ENCODE results near the gene ZNF689. TPM values are rescaled to one million over a fixed set of nuclear protein-coding genes. Genes with fewer than 3 reads are reported as not detected.
"Not testable (repeated sequence)": the region's sequence is repeated elsewhere in the genome, so short reads cannot be mapped to it uniquely, and the experiment has no call there.

ZNF689 gene
- total RNA-seq, 1 experiment from 2014 or later = 11.7 TPM

- H3K9me3 ChIP-seq = no peaks in the 10 kb centered on the region
- H3K36me3 ChIP-seq (ENCODE audit: control insufficient read depth, insufficient read depth, low read length) = no peaks in the 10 kb centered on the region
- TSS peak; percentile 96 for BruUV-seq (replicated peaks)
- no peaks in the 10 kb centered on the region for H3K4me1 ChIP-seq
- Mint-ChIP-seq H3K27ac (ENCODE audit: unreplicated experiment) (peak overlapping the region; percentile 95), H3K4me3 (ENCODE audit: unreplicated experiment) (peak overlapping the region; percentile 93), H3K36me3 (ENCODE audit: insufficient read depth, unreplicated experiment) (peaks cover 9% of the 10 kb centered on the region), H3K4me1 (ENCODE audit: low read depth, unreplicated experiment) (no peaks in the 10 kb centered on the region), H3K27me3 (ENCODE audit: insufficient read depth, unreplicated experiment) (no peaks in the 10 kb centered on the region), H3K9me3 (ENCODE audit: unreplicated experiment) (no peaks in the 10 kb centered on the region)
- no peak for DNase-seq
- peak overlapping the region; percentile 66 for H3K4me3 ChIP-seq (ENCODE audit: low read depth, low read length)
- H3K27me3 ChIP-seq (replicated peaks; ENCODE audit: control insufficient read depth, insufficient read depth, low read length) = no peaks in the 10 kb centered on the region
- no peak for TF ChIP-seq CTCF (IDR thresholded peaks at IDR 0.05; ENCODE audit: insufficient read depth in 1 of 2, low read depth in 1 of 2, low read length in 1 of 2, severe bottlenecking in 1 of 2, unreplicated experiment in 1 of 2)
- intact Hi-C loops (cut with micrococcal nuclease; ENCODE audit: unreplicated experiment) = loop anchor here (5.0 kb wide), 1 partner anchor 36 kb away; no protein-coding TSS in a partner anchor
- CTCF ChIA-PET = interaction anchor here (1.0 to 1.3 kb wide), 3 partner anchors 17 to 203 kb away, joined by 4 to 10 read pairs (median 8); partner anchors contain the start of genes DCTPP1, FBRS and PRR14
- POLR2A ChIA-PET = interaction anchor here (0.6 to 1.4 kb wide), 10 partner anchors 18 to 216 kb away, joined by 4 to 10 read pairs (median 5); partner anchors contain the start of genes DCTPP1, PRR14, ZNF688 and ZNF689
Observed at GRCh38 chr16:30633526-30633925, 23.3 kb upstream of the ZNF689 start.

GRCh38 chr16:30632454-30632853 is 22.3 kb upstream of the ZNF689 start:
- H3K36me3 Mint-ChIP-seq (ENCODE audit: insufficient read depth, unreplicated experiment) = not testable (repeated sequence)
- CTCF ChIA-PET = interaction anchor here (1.1 to 1.3 kb wide), 2 partner anchors 18 to 203 kb away, joined by 3 to 4 read pairs; partner anchors contain the start of genes DCTPP1 and PRR14

GRCh38 chr16:30628628-30629540 is 18.7 kb upstream of the ZNF689 start:
- H3K4me3 Mint-ChIP-seq (ENCODE audit: unreplicated experiment) = no peak overlapping the region
- POLR2A ChIA-PET = interaction anchor here (1.0 kb wide), 1 partner anchor 94 kb away, joined by 5 read pairs; the partner anchor contains the start of gene ZNF747
- H3K4me3 ChIP-seq (ENCODE audit: low read depth, low read length) = no peak overlapping the region
- peaks cover 2% of the 10 kb centered on the region for H3K36me3 Mint-ChIP-seq (ENCODE audit: insufficient read depth, unreplicated experiment)
- BruUV-seq (replicated peaks) = no TSS peak
- no peaks in the 10 kb centered on the region for H3K9me3 ChIP-seq
- H3K27me3 Mint-ChIP-seq (ENCODE audit: insufficient read depth, unreplicated experiment) = no peaks in the 10 kb centered on the region
- TF ChIP-seq CTCF (IDR thresholded peaks at IDR 0.05; ENCODE audit: insufficient read depth in 1 of 2, low read depth in 1 of 2, low read length in 1 of 2, severe bottlenecking in 1 of 2, unreplicated experiment in 1 of 2) = peak; percentile 76 to 90
- H3K9me3 Mint-ChIP-seq (ENCODE audit: unreplicated experiment) = no peaks in the 10 kb centered on the region
- CTCF ChIA-PET = interaction anchor here (0.6 to 3.1 kb wide), 6 partner anchors 16 to 199 kb away, joined by 3 to 20 read pairs (median 4); partner anchors contain the start of genes DCTPP1 and ZNF689
- intact Hi-C loops (cut with micrococcal nuclease; ENCODE audit: unreplicated experiment) = loop anchor here (1.0 to 2.0 kb wide), 3 partner anchors 18 to 199 kb away; partner anchors contain the start of genes DCTPP1, ZNF689 and ZNF747
- no peak overlapping the region for H3K27ac Mint-ChIP-seq (ENCODE audit: unreplicated experiment)
- no peaks in the 10 kb centered on the region for H3K27me3 ChIP-seq (replicated peaks; ENCODE audit: control insufficient read depth, insufficient read depth, low read length)
- DNase-seq = peak; percentile 81 to 87
- H3K4me1 Mint-ChIP-seq (ENCODE audit: low read depth, unreplicated experiment) = no peaks in the 10 kb centered on the region
- H3K4me1 ChIP-seq = no peaks in the 10 kb centered on the region
- H3K36me3 ChIP-seq (ENCODE audit: control insufficient read depth, insufficient read depth, low read length) = no peaks in the 10 kb centered on the region

More at GRCh38 chr16:30632454-30632853, 22.3 kb upstream of the ZNF689 start:
- H3K9me3 Mint-ChIP-seq (ENCODE audit: unreplicated experiment); BruUV-seq (replicated peaks); H3K27me3 Mint-ChIP-seq (ENCODE audit: insufficient read depth, unreplicated experiment); DNase-seq; H3K4me1 ChIP-seq; H3K36me3 ChIP-seq (ENCODE audit: control insufficient read depth, insufficient read depth, low read length); H3K9me3 ChIP-seq; H3K4me3 Mint-ChIP-seq (ENCODE audit: unreplicated experiment); H3K27ac Mint-ChIP-seq (ENCODE audit: unreplicated experiment); H3K4me3 ChIP-seq (ENCODE audit: low read depth, low read length); H3K27me3 ChIP-seq (replicated peaks; ENCODE audit: control insufficient read depth, insufficient read depth, low read length); H3K4me1 Mint-ChIP-seq (ENCODE audit: low read depth, unreplicated experiment): not testable (repeated sequence)
- POLR2A ChIA-PET = interaction anchor here (0.6 kb wide), 1 partner anchor 203 kb away, joined by 3 read pairs; the partner anchor contains the start of gene DCTPP1
- intact Hi-C loops (cut with micrococcal nuclease; ENCODE audit: unreplicated experiment) = loop anchor here (5.0 kb wide), 1 partner anchor 35 kb away; no protein-coding TSS in a partner anchor

Measured in Caco-2 (cell line).